Measurements from ENCODE around the gene AMELX.

The AMELX gene

GRCh38 chrX:11305641-11306040, 12.4 kb downstream of the AMELX start:
- no peak for DNase-seq (ENCODE audit: extremely low read depth in 1 of 2, low read depth in 1 of 2)

- no peak for DNase-seq (ENCODE audit: extremely low read depth in 1 of 2, low read depth in 1 of 2)
These were observed 16.0 kb downstream of the AMELX start for GRCh38 chrX:11309220-11309619.

GRCh38 chrX:11311706-11312105, 18.5 kb downstream of the AMELX start:
- no peak for DNase-seq (ENCODE audit: extremely low read depth in 1 of 2, low read depth in 1 of 2)

- no peak for DNase-seq (ENCODE audit: extremely low read depth in 1 of 2, low read depth in 1 of 2)
These were observed 26.8 kb downstream of the AMELX start for GRCh38 chrX:11319806-11320520.

GRCh38 chrX:11321986-11322385, 28.8 kb downstream of the AMELX start:
- DNase-seq (ENCODE audit: extremely low read depth in 1 of 2, low read depth in 1 of 2): no peak

GRCh38 chrX:11328134-11328533, 34.9 kb downstream of the AMELX start:
- no peak for DNase-seq (ENCODE audit: extremely low read depth in 1 of 2, low read depth in 1 of 2)

GRCh38 chrX:11329021-11329420, 35.8 kb downstream of the AMELX start:
- no peak for DNase-seq (ENCODE audit: extremely low read depth in 1 of 2, low read depth in 1 of 2)

- DNase-seq (ENCODE audit: extremely low read depth in 1 of 2, low read depth in 1 of 2): no peak
These were observed 38.6 kb downstream of the AMELX start for GRCh38 chrX:11331788-11332187.

GRCh38 chrX:11334165-11334564, 41.0 kb downstream of the AMELX start:
- DNase-seq (ENCODE audit: extremely low read depth in 1 of 2, low read depth in 1 of 2): no peak

- no peak for DNase-seq (ENCODE audit: extremely low read depth in 1 of 2, low read depth in 1 of 2)
These were observed 43.0 kb downstream of the AMELX start for GRCh38 chrX:11336201-11336600.

GRCh38 chrX:11337292-11338009, 44.2 kb downstream of the AMELX start:
- DNase-seq (ENCODE audit: extremely low read depth in 1 of 2, low read depth in 1 of 2): no peak

GRCh38 chrX:11341274-11342201, 48.3 kb downstream of the AMELX start:
- no peak for DNase-seq (ENCODE audit: extremely low read depth in 1 of 2, low read depth in 1 of 2)

GRCh38 chrX:11342673-11343072, 49.5 kb downstream of the AMELX start:
- no peak for DNase-seq (ENCODE audit: extremely low read depth in 1 of 2, low read depth in 1 of 2)

- DNase-seq (ENCODE audit: extremely low read depth in 1 of 2, low read depth in 1 of 2): no peak
These were observed 53.0 kb downstream of the AMELX start for GRCh38 chrX:11346121-11346682.

GRCh38 chrX:11347300-11347699, 54.1 kb downstream of the AMELX start:
- DNase-seq (ENCODE audit: extremely low read depth in 1 of 2, low read depth in 1 of 2): no peak

GRCh38 chrX:11349020-11349419, 55.8 kb downstream of the AMELX start:
- DNase-seq (ENCODE audit: extremely low read depth in 1 of 2, low read depth in 1 of 2): no peak

GRCh38 chrX:11349661-11350337, 56.6 kb downstream of the AMELX start:
- no peak for DNase-seq (ENCODE audit: extremely low read depth in 1 of 2, low read depth in 1 of 2)

Measured in activated CD8-positive, alpha-beta memory T cell treated with anti-CD3 and anti-CD28 coated beads for 1 hour (primary cell).